Activated T-helper 1 cell treated with Interleukin-2 at 50 U/mL for 16 hours (primary cell): ENCODE results near the gene RITA1.
A peak's percentile ranks its signal among the peaks of the same experiment; 100 is the strongest.
"Not testable (repeated sequence)": the region's sequence is repeated elsewhere in the genome, so short reads cannot be mapped to it uniquely, and the experiment has no call there.

ENCODE experiments used
- DNase-seq: peaks from one replicate; pipeline ENCODE4 v3.0.0-alpha.2; 2020; ENCODE audit warnings: low read depth

RITA1 gene

DNA sequence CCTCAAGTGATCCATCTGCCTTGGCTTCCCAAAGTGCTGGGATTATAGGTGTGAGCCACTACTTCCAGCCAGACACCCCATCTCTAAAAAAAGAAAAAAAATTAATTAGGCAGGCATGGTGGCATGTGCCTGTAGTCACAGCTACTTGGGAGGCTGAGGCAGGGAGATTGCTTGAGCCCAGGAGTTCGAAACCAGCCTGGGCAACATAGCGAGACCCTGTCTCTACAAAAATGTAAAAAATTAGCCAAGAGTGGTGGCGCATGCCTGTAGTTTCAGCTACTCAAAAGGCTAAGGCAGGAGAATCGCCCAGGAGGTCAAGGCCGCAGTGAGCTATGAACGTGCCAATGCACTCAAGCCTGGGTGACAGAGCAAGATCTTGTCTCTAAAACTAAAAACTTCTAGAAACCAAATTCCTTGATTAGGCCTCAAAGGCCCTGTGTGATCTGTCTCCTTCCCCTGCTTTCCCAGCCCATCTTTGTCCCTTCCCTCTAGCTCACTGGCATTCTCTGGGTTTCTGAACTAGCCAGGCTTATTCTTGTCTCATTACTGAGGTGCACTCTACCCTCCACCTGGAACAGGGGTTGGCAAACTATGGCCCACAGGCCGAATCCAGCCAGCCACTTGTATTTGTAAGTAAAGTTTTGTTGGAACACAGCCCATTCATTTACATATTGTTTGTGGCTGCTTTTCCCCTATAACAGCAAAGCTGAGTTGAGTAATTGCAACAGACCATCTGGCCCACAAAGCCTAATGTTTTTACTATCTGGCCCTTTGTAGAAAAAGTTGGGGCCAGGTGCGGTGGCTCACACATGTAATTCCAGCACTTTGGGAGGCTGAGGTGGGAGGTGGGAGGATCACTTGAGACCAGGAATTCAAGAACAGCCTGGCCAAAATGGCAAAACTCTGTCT, 18.6 kb downstream of the RITA1 start:
- no peak for DNase-seq

GRCh38 chr12:113204804-113205203, 19.3 kb downstream of the RITA1 start:
- DNase-seq = no peak

DNA sequence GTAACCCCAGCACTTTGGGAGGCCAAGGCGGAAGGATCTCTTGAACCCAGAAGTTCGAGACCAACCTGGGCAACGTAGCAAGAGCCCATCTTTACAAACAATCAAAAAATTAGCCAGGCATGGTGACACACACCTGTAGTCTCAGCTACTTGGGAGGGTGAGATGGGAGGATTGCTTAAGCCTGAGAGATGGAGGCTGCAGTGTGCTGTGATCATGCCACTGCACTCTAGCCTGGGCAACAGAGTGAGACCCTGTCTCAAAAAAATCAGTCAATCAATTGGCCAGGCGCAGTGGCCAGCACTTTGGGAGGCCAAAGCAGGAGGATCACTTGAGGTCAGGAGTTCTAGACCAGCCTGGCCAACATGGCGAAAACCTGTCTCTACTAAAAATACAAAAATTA, 21.3 kb downstream of the RITA1 start:
- DNase-seq = not testable (repeated sequence)

DNA sequence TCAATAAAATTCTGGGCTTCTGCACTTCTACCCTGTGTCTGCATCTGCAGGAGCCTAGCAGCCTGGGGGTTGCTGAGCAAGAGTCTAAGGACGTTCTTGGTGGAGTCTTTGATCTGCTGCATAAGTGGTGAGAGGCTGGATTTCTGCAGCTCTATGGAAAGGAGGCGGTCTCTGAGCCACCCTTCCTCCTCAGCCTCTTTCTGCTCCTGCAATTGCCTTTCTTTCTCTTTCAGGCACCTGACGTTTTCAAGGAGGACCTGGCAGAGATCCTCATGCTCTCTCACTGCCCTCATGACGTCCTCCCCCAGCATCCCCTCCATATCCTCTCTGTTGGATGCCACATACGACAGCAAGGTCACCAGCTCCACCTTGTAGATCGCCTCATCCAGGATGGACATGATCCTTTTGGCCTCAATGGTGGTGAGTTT, 22.1 kb downstream of the RITA1 start:
- no peak for DNase-seq

- peak; percentile 27 for DNase-seq
Measured at GRCh38 chr12:113208041-113208934, 22.8 kb downstream of the RITA1 start.

DNA sequence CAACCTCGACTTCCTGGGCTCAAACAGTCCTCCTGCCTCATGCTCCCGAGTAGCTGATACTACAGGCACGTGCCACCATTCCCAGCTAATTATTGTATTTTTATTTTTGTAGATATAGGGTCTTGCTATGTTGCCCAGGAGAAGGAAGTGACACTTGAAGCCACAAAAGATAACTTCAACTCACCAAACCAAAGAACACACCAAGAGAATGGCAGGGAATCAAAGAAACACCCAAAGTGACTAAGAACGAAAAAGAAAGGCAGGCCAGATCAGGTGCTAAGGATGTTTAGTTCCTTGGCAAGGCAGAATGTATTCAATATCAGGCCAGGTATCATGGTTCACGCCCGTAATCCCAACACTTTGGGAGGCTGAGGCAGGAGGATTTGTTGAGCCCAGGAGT, 25.6 kb downstream of the RITA1 start:
- DNase-seq = no peak

GRCh38 chr12:113214895-113215400, 29.4 kb downstream of the RITA1 start:
- DNase-seq = no peak

GRCh38 chr12:113216027-113216426, 30.5 kb downstream of the RITA1 start:
- no peak for DNase-seq

DNA sequence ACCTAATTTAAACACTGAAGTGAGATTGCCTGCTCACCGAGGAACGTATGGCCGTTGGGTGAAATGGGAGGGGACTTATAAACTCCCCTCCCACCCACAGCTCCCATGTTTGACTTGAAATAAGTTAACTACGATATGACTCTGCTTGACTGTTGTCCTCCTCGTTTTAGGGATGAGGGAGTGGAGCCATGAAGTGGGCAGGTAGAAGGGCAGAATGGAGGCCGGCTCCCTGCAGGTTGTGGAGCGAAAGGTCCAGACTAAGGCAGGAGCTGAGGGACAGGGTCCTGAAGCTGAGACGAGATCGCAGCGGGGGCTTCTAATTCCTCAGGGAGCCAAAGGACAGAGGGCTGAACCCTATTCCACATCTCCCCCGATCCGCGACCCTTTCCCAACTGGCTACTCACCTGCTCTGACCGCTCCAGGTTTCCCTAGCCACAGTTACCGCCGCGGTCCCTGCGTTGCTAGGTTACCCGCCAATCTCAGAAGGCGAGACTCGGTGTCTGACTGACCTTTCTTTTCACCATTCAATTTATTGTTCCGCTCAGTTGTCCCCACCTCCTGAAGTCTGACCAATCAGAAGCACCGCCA, 35.2 kb downstream of the RITA1 start:
- no peak for DNase-seq

GRCh38 chr12:113221181-113221996, 35.9 kb downstream of the RITA1 start, which contains the start of gene TPCN1:
Gene TPCN1 (plus strand): TSS chr12:113221464. CDS start chr12:113226853, 5,389 bp downstream.
- peak; percentile 97 for DNase-seq

DNA sequence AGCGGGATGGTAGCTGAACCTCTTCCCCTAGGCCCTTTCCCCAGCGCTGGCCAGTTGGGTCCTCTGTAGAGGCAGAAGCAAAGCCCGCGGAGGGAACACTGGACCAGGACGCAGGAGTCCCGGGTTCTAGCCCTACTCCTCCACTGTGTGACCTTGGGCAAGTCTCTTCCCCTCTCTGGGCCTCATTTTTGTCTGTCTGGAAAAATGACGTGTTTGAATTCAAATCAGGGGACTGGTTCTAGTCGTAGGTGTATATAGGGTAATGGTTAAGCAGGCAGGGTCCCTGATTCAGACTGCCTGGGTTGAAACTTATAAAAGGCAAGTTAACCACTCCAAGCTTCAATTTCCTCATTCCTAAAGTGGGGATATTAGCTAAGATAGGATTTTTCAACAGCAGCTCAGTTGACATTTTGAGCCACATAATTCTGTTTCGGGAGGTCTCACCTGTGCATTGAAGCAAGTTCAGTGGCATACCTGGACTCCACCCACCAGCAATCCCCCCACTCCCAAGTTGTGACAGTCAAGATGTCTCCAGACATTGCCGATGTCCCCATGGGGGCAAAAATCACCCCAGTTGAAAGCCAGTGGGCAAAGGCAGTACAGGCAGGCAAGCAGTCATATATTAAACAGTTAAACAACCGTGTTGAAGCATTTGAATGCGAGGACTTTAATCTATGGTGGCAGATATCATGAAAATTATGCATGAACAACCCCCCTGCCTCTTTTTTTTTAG, 36.6 kb downstream of the RITA1 start:
- no peak for DNase-seq

- DNase-seq = no peak
Measured at GRCh38 chr12:113222730-113223531, 37.4 kb downstream of the RITA1 start.

DNA sequence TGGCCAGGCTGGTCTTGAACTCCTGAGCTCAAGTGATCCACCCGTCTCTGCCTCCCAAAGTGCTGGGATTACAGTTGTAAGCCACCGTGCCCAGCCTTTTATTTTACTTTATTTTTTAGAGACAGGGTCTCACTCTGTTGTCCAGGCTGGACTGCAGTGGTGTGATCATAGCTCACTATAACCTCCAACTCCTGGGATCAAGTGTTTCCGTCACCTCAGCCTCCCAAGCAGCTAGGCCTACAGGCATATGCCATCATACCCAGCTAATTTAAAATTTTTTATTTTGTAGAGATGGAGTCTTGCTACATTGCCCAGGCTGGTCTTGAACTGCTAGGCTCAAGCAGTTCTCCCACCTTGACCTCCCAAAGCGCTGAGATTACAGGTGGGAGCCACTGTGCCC, 39.4 kb downstream of the RITA1 start:
- no peak for DNase-seq

GRCh38 chr12:113226696-113227568, 41.4 kb downstream of the RITA1 start:
- DNase-seq = no peak

- no peak for DNase-seq
Measured at GRCh38 chr12:113227686-113228391, 42.3 kb downstream of the RITA1 start.

DNA sequence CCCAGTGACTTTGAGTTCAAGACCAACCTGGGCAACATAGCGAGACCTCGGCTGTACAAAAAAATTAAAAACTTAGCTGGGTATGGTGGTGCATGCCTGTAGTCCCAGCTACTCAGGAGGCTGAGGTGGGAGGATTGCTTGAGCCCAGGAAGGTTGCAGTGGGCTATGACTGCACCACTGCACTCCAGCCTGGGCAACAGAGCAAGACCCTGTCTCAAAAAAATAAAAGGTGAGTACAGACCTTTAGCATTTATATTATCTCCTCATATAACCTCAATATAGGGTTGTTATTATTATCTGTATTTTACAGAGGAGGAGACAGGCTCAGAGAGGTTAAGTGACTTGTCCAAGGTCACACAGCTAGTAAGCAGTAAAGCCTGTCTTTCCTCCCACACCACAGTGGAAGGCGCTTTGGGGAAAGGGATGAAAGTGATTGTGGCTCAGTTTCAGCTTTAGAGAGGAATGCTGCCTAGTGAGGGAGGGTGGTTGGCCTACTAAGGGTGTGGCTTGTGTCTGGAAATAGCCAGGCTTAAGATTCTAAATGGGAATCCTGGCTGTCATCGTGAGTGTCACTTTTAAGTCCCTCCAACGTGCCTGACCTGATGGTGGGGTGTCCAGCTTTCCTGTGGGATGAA, 43.0 kb downstream of the RITA1 start:
- DNase-seq = no peak
